LNCAP (cell line): ENCODE data around the gene ASXL3.

ENCODE experiments used
- TF ChIP-seq, protein P1 (sequence below): fragments of 450-650 bp; IDR thresholded peaks from 2 replicates; pipeline ENCODE4 v1.5.1; 2017; ENCODE audit warnings: mild to moderate bottlenecking

Gene ASXL3

DNA sequence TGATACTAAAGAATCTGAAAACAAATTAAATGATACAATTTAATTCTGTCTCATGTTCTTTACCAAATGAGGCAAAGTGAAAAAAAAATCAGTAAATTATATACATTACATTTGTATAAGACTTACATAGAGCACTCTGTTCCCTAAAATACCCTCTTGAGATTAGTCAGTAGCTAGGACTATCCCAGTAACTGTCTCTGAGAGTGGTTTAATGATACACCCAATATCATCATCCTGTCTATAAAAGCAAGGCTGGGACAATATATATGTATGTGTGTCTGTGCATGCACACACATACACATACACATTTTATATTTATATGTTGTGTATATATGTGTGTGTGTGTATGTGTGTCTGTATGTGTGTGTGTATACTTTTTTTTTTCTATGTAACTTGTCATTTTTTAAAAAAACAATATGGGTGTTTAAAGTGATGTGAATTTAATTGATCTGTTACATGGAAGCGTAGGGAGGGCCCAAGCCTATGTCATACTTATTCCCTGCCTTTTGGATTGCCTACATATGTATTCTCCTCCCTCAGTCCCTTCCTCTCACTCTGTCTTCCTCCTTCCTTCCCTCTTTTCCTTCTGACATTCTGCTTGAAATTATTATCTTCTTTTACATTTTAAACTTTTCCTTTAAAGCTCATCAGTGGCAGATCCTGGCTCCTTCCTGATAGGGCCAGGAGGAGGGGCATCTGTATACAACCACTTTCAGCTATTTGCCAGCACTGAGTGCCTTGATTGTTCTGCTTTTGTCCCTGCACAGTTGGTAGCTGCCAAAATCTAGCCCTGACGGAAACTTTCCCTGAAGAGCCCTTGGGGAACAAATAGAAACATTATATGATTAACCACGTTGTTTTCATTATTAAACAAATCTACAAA lies 6.8 kb downstream of the ASXL3 start:
- TF ChIP-seq, protein P1, sequence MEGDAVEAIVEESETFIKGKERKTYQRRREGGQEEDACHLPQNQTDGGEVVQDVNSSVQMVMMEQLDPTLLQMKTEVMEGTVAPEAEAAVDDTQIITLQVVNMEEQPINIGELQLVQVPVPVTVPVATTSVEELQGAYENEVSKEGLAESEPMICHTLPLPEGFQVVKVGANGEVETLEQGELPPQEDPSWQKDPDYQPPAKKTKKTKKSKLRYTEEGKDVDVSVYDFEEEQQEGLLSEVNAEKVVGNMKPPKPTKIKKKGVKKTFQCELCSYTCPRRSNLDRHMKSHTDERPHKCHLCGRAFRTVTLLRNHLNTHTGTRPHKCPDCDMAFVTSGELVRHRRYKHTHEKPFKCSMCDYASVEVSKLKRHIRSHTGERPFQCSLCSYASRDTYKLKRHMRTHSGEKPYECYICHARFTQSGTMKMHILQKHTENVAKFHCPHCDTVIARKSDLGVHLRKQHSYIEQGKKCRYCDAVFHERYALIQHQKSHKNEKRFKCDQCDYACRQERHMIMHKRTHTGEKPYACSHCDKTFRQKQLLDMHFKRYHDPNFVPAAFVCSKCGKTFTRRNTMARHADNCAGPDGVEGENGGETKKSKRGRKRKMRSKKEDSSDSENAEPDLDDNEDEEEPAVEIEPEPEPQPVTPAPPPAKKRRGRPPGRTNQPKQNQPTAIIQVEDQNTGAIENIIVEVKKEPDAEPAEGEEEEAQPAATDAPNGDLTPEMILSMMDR: no peak

DNA sequence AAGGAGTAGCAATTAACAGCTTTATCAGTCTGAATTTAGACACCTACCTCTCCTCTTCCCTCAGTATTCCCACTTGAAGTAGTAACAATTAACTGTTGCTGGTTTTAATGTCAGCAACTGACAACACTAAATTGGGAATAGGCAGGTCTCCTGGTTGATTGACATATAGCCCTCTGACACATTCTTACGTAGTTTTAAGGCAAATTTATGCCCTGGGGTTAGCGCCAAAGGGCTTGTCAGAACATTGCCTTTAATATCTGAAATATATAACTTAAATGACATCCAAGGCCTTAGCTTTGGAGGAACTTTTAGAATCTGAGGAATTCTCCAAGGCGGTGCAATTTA lies 7.4 kb downstream of the ASXL3 start:
- TF ChIP-seq, protein P1: no peak

- TF ChIP-seq, protein P1: no peak
Observed at GRCh38 chr18:33588361-33588760, 10.3 kb downstream of the ASXL3 start.

GRCh38 chr18:33593261-33593660 lies 15.2 kb downstream of the ASXL3 start:
- TF ChIP-seq, protein P1: no peak

DNA sequence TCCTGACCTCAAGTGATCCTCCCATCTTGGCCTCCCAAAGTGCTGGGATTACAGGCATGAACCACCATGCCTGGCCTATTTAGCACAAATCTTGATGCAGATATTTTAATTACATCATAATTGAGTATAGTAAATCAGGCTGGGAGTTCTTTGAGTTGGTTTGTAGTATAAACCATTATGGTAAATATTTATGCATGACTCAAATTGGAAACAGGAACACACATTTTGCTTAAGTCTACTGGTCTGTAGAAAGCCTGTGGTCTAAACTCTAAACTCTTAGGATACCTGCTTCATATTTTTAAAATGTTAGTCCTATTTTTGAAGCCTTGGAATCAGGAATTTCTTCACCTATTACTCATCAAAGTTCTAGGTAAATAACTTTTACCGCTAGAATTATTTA lies 16.8 kb downstream of the ASXL3 start:
- TF ChIP-seq, protein P1: no peak

- TF ChIP-seq, protein P1: no peak
Observed at GRCh38 chr18:33596178-33596854, 18.3 kb downstream of the ASXL3 start.

DNA sequence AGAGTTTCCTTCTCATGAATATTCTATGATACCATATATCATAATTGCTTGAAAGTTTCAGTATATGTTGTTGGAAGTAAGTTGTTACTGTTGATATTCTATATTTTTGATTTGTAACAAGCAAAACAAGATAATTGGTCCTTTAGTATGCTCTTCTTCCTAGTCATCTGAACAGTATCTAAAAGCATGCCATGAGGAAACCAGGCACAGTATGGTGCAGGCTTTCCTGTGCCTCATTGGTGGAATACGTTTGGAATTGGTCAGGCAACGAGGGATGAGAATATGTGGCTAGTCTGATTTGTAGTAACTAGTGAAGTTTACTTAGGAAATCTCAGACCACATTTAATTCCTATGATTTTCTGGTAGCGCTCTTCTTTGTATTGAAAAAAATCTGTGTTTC lies 22.8 kb downstream of the ASXL3 start:
- TF ChIP-seq, protein P1: no peak
